Measurements from ENCODE around the gene GIT2. TPM values are rescaled to one million over a fixed set of nuclear protein-coding genes. Genes with fewer than 3 reads are reported as not detected.
A peak's percentile ranks its signal among the peaks of the same experiment; 100 is the strongest.

The GIT2 gene
- total and polyA plus RNA-seq, 2 of the 13 experiments (the other 11 are each of a cell fraction or from before 2014, with no cell fraction given) = 18.4 to 19.8 TPM

DNA sequence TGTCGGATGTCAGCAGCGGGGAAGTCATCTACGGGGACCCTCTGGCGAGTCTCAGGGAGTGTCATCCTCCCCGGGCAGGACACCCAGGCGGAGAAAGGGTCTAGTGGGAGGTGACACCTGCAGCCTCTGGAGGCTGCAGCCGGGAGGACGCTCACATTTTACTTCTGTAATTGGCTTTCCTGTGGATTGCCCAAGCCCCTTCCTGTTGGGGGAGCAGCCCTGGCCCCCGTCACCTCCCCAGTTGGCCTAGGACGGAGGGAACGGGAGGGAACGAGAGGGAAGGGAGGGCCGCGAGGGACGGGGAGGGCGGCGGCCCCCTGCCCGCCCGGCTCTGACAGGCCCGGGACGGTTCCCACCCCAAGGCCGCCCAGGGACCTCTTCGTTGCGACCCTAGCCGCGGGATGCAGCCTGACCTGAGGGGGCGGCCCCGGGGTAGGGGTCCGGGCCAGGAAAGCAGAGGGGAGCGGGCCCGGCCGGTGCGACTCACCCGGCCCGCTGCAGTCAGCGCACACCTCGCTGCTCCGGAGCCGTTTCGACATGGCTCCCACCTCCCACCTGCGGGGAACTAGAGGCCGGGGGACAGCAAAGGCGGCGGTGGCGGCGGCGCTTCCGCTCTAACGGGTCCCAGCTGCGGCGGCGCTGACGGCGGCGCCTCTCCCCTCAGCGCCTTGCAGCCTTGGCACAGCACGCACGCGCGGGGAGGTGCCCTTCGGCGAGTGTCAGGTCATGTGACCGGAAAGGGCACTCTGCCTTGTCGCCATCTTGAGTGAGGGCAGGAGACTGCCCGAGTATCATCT is at the start of gene GIT2 (continued):
- peak; percentile 99 for TF ChIP-seq YY1 (IDR thresholded peaks at IDR 0.05; ENCODE audit: insufficient read depth, insufficient replicate concordance, low read depth, low read length)
- no peak for TF ChIP-seq ZNF260 (CRISPR knock-in tag; IDR thresholded peaks at IDR 0.05; ENCODE audit: borderline replicate concordance, low read depth)
- TF ChIP-seq TCF7 (IDR thresholded peaks at IDR 0.05; ENCODE audit: low read depth) = no peak
- no peak for TF ChIP-seq POLR2AphosphoS2 (IDR thresholded peaks at IDR 0.05; ENCODE audit: low read depth, low read length)
- peak; percentile 69; the same call in 1 of the 2 replicates for TF ChIP-seq HIVEP1 (CRISPR knock-in tag; IDR thresholded peaks at IDR 0.05)
- TF ChIP-seq MAFG (CRISPR knock-in tag; IDR thresholded peaks at IDR 0.05) = no peak
- no peak for TF ChIP-seq ZNF737 (CRISPR knock-in tag; IDR thresholded peaks at IDR 0.05; ENCODE audit: borderline replicate concordance)
- TF ChIP-seq, protein P1, sequence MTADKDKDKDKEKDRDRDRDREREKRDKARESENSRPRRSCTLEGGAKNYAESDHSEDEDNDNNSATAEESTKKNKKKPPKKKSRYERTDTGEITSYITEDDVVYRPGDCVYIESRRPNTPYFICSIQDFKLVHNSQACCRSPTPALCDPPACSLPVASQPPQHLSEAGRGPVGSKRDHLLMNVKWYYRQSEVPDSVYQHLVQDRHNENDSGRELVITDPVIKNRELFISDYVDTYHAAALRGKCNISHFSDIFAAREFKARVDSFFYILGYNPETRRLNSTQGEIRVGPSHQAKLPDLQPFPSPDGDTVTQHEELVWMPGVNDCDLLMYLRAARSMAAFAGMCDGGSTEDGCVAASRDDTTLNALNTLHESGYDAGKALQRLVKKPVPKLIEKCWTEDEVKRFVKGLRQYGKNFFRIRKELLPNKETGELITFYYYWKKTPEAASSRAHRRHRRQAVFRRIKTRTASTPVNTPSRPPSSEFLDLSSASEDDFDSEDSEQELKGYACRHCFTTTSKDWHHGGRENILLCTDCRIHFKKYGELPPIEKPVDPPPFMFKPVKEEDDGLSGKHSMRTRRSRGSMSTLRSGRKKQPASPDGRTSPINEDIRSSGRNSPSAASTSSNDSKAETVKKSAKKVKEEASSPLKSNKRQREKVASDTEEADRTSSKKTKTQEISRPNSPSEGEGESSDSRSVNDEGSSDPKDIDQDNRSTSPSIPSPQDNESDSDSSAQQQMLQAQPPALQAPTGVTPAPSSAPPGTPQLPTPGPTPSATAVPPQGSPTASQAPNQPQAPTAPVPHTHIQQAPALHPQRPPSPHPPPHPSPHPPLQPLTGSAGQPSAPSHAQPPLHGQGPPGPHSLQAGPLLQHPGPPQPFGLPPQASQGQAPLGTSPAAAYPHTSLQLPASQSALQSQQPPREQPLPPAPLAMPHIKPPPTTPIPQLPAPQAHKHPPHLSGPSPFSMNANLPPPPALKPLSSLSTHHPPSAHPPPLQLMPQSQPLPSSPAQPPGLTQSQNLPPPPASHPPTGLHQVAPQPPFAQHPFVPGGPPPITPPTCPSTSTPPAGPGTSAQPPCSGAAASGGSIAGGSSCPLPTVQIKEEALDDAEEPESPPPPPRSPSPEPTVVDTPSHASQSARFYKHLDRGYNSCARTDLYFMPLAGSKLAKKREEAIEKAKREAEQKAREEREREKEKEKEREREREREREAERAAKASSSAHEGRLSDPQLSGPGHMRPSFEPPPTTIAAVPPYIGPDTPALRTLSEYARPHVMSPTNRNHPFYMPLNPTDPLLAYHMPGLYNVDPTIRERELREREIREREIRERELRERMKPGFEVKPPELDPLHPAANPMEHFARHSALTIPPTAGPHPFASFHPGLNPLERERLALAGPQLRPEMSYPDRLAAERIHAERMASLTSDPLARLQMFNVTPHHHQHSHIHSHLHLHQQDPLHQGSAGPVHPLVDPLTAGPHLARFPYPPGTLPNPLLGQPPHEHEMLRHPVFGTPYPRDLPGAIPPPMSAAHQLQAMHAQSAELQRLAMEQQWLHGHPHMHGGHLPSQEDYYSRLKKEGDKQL (CRISPR knock-in tag; IDR thresholded peaks at IDR 0.05; ENCODE audit: low read depth) = no peak
- TF ChIP-seq ETV6 (CRISPR knock-in tag; conservative IDR thresholded peaks at IDR 0.05) = peak; percentile 40; the same call in 1 of the 2 replicates
- TF ChIP-seq TBP (CRISPR knock-in tag; IDR thresholded peaks at IDR 0.05) = no peak
- no peak for TF ChIP-seq MAF1 (CRISPR knock-in tag; IDR thresholded peaks at IDR 0.05; ENCODE audit: borderline replicate concordance)
- peak; percentile 63 for TF ChIP-seq GABPA (IDR thresholded peaks at IDR 0.05; ENCODE audit: low read depth, low read length)
- TF ChIP-seq GABPA (CRISPR knock-in tag; IDR thresholded peaks at IDR 0.05; ENCODE audit: low read depth) = peak; percentile 89
- peak; percentile 88 for TF ChIP-seq ETV5 (CRISPR knock-in tag; IDR thresholded peaks at IDR 0.05; ENCODE audit: borderline replicate concordance)
- no peak for TF ChIP-seq RFX1 (IDR thresholded peaks at IDR 0.05)
- no peak for TF ChIP-seq HDAC6 (IDR thresholded peaks at IDR 0.05; ENCODE audit: low read depth, low read length)
- no peak for TF ChIP-seq HMG20B (CRISPR knock-in tag; conservative IDR thresholded peaks at IDR 0.05)
- TF ChIP-seq ZNF547 (CRISPR knock-in tag; IDR thresholded peaks at IDR 0.05) = peak; percentile 41; the same call in 1 of the 2 replicates
- no peak for TF ChIP-seq PCBP1 (IDR thresholded peaks at IDR 0.05; ENCODE audit: borderline replicate concordance, low read depth, low read length)
- TF ChIP-seq, protein P2, sequence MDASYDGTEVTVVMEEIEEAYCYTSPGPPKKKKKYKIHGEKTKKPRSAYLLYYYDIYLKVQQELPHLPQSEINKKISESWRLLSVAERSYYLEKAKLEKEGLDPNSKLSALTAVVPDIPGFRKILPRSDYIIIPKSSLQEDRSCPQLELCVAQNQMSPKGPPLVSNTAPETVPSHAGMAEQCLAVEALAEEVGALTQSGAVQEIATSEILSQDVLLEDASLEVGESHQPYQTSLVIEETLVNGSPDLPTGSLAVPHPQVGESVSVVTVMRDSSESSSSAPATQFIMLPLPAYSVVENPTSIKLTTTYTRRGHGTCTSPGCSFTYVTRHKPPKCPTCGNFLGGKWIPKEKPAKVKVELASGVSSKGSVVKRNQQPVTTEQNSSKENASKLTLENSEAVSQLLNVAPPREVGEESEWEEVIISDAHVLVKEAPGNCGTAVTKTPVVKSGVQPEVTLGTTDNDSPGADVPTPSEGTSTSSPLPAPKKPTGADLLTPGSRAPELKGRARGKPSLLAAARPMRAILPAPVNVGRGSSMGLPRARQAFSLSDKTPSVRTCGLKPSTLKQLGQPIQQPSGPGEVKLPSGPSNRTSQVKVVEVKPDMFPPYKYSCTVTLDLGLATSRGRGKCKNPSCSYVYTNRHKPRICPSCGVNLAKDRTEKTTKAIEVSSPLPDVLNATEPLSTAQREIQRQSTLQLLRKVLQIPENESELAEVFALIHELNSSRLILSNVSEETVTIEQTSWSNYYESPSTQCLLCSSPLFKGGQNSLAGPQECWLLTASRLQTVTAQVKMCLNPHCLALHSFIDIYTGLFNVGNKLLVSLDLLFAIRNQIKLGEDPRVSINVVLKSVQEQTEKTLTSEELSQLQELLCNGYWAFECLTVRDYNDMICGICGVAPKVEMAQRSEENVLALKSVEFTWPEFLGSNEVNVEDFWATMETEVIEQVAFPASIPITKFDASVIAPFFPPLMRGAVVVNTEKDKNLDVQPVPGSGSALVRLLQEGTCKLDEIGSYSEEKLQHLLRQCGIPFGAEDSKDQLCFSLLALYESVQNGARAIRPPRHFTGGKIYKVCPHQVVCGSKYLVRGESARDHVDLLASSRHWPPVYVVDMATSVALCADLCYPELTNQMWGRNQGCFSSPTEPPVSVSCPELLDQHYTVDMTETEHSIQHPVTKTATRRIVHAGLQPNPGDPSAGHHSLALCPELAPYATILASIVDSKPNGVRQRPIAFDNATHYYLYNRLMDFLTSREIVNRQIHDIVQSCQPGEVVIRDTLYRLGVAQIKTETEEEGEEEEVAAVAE (CRISPR knock-in tag; IDR thresholded peaks at IDR 0.05; ENCODE audit: borderline replicate concordance) = no peak
- TF ChIP-seq RNF2 (conservative IDR thresholded peaks at IDR 0.05; ENCODE audit: low read depth) = no peak

Data from HepG2 (cell line).